Measurements from ENCODE around the gene TM4SF1. TPM values are rescaled to one million over a fixed set of nuclear protein-coding genes. Genes with fewer than 3 reads are reported as not detected.

Gene TM4SF1
- total RNA-seq, 1 donor from 2014 or later: 43.0 TPM

- DNase-seq (ENCODE audit: low read depth): no peak
- TF ChIP-seq CTCF (IDR thresholded peaks at IDR 0.05; ENCODE audit: insufficient read depth, low read length, poor library complexity, severe bottlenecking): peak; percentile 95
- Histone ChIP-seq H3K4me3 (ENCODE audit: low read depth, low read length) (no peak overlapping the region), H3K36me3 (ENCODE audit: control insufficient read depth, insufficient read depth, low read length) (no peaks in the 10 kb centered on the region), H3K27me3 (ENCODE audit: control insufficient read depth, insufficient read depth, low read length) (no peaks in the 10 kb centered on the region)
These were observed 16.1 kb upstream of the TM4SF1 start for GRCh38 chr3:149393345-149394160.

- no peak for TF ChIP-seq CTCF (IDR thresholded peaks at IDR 0.05; ENCODE audit: insufficient read depth, low read length, poor library complexity, severe bottlenecking)
- H3K27me3 ChIP-seq (ENCODE audit: control insufficient read depth, insufficient read depth, low read length): no peaks in the 10 kb centered on the region
- H3K36me3 ChIP-seq (ENCODE audit: control insufficient read depth, insufficient read depth, low read length): no peaks in the 10 kb centered on the region
- no peak for DNase-seq (ENCODE audit: low read depth)
- H3K4me3 ChIP-seq (ENCODE audit: low read depth, low read length): no peak overlapping the region
These were observed 14.5 kb upstream of the TM4SF1 start for GRCh38 chr3:149391960-149392359.

- no peak overlapping the region for H3K4me3 ChIP-seq (ENCODE audit: low read depth, low read length)
- no peak for TF ChIP-seq CTCF (IDR thresholded peaks at IDR 0.05; ENCODE audit: insufficient read depth, low read length, poor library complexity, severe bottlenecking)
- DNase-seq (ENCODE audit: low read depth): no peak
- H3K27me3 ChIP-seq (ENCODE audit: control insufficient read depth, insufficient read depth, low read length): no peaks in the 10 kb centered on the region
- no peaks in the 10 kb centered on the region for H3K36me3 ChIP-seq (ENCODE audit: control insufficient read depth, insufficient read depth, low read length)
These were observed 13.3 kb upstream of the TM4SF1 start for GRCh38 chr3:149390772-149391212.

- no peak for DNase-seq (ENCODE audit: low read depth)
These were observed 12.8 kb upstream of the TM4SF1 start for GRCh38 chr3:149390294-149390693.

GRCh38 chr3:149388531-149389417, 11.3 kb upstream of the TM4SF1 start:
- no peak for TF ChIP-seq CTCF (IDR thresholded peaks at IDR 0.05; ENCODE audit: insufficient read depth, low read length, poor library complexity, severe bottlenecking)
- Histone ChIP-seq H3K27me3 (ENCODE audit: control insufficient read depth, insufficient read depth, low read length) (no peaks in the 10 kb centered on the region), H3K4me3 (ENCODE audit: low read depth, low read length) (no peak overlapping the region), H3K36me3 (ENCODE audit: control insufficient read depth, insufficient read depth, low read length) (no peaks in the 10 kb centered on the region)
- no peak for DNase-seq (ENCODE audit: low read depth)

More at GRCh38 chr3:149390294-149390693, 12.8 kb upstream of the TM4SF1 start:
- no peaks in the 10 kb centered on the region for H3K27me3 ChIP-seq (ENCODE audit: control insufficient read depth, insufficient read depth, low read length)
- TF ChIP-seq CTCF (IDR thresholded peaks at IDR 0.05; ENCODE audit: insufficient read depth, low read length, poor library complexity, severe bottlenecking): no peak
- no peaks in the 10 kb centered on the region for H3K36me3 ChIP-seq (ENCODE audit: control insufficient read depth, insufficient read depth, low read length)
- H3K4me3 ChIP-seq (ENCODE audit: low read depth, low read length): no peak overlapping the region

Measured in kidney epithelial cell (primary cell).